ENCODE results near the gene NOTUM. TPM values are rescaled to one million over a fixed set of nuclear protein-coding genes. Genes with fewer than 3 reads are reported as not detected.

The NOTUM gene
- total RNA-seq, 4 donors from 2014 or later: 0.83 TPM; not detected in 3

DNA sequence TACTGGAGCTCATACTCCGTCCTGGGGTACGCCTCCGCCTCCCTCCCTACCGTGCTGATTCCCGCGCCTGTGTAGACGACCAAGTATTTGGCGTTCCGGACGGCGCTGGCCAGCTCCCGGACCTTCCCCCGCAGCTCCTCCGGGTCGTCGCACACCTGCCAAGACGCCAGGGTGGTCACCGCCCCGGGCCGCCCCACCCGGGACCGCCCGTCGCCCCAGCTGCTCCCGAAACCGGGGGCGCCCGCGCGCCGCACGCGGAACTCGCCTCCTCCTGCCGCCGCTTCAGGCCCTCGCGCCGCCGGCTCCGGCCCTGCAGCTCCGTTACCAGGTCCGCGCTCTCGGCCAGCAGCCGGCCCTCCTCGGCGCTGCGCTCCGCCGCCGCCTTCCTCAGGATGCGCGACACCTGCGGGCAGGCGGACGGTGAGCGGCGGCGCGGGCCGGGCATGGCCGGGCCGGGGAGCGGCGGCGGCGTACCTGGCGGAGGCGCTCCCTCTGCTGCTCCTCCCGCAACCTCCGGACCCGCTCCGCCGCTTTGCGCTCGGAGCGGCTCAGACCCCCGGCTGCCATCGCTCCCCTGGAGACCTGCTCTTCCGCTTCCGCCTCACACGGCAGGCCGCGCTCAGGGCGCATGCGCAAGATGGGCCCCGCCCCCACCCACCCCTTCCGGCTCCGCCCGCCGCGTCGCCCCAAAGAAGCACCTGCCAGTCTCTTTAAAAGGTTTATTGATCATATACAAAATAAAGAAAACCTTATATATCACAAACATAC, 43.2 kb downstream of the NOTUM start, which contains the start of gene SIRT7:
Gene SIRT7, minus strand, starts transcription at position 612 of the 768 bp plus-strand sequence. Its CDS starts 45 bp downstream, at position 567.
- Histone ChIP-seq H3K27me3 (no peaks in the 10 kb centered on the region), H3K4me1 (peaks cover 19 to 71% (median 56%) of the 10 kb centered on the region in 4 donors), H3K27ac (replicated peaks in 1 of 4) (peak within 1 kb of the TSS; percentile 69 to 87 (median 84)), H3K36me3 (peaks cover 21 to 72% (median 64%) of the 10 kb centered on the region in 4 donors), H3K9me3 (no peaks in the 10 kb centered on the region), H3K4me3 (peak within 1 kb of the TSS; percentile 82 to 100 (median 91))
- WGBS: 1% methylated on average over 41 of the region's 94 CpGs
- TF ChIP-seq POLR2AphosphoS5 (IDR thresholded peaks at IDR 0.05): peak; percentile 78 to 84
- no peak for TF ChIP-seq POLR2A (IDR thresholded peaks at IDR 0.05; ENCODE audit: low read depth)
- DNase-seq (ENCODE audit: extremely low spot score): peak; percentile 96
- intact Hi-C loops (cut with DNase I): loop anchor here (5.0 kb wide), 1 partner anchor 55 kb away; the partner anchor contains the start of gene P4HB

DNA sequence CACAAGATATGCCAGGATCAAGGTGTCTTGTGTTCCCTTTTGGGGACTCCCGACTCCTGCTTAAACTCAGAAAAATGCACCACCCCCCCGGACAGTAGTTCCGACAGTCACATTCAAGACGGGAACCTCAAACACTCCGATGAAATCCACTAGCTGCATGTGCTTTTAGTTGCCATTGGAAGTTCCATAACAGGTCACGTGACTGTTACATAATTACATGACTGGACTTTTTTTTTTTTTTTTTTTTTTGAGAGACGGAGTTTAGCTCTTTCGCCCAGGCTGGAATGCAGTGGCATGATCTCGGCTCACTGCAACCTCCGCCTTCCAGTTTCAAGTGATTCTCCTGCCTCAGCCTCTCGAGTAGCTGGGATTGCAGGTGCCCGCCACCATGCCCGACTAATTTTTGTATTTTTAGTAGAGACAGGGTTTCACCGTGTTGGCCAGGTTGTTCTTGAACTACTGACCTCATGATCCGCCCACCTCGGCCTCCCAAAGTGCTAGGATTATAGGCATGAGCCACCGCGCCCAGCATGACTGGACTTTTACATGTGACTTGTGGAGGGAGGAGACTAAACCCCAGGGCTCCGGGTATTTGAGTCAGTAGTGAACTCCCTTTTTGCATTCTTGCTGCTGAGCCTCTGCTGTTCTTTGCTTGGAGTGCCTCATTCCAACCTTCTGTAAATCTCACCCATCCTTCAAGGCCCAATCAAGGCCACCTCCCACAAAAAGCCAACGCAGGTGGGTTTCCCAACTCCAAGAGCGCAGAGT, 44.6 kb downstream of the NOTUM start:
- Histone ChIP-seq H3K27me3 (no peaks in the 10 kb centered on the region), H3K27ac (replicated peaks in 1 of 4) (no peak overlapping the region), H3K36me3 (peaks cover 12 to 72% (median 63%) of the 10 kb centered on the region in 4 donors), H3K4me3 (peak overlapping the region in 3 of 4 donors; percentile 90 to 100 (median 92)), H3K4me1 (peaks cover 20 to 68% (median 51%) of the 10 kb centered on the region in 4 donors), H3K9me3 (no peaks in the 10 kb centered on the region)
- intact Hi-C loops (cut with DNase I): loop anchor here (5.0 kb wide), 1 partner anchor 54 kb away; the partner anchor contains the start of gene P4HB
- WGBS: 73% methylated on average over 17 of the region's 21 CpGs
- TF ChIP-seq EP300 (IDR thresholded peaks at IDR 0.05) (no peak), POLR2AphosphoS5 (IDR thresholded peaks at IDR 0.05) (no peak), POLR2A (IDR thresholded peaks at IDR 0.05; ENCODE audit: low read depth) (no peak)
- TF ChIP-seq, protein P1, sequence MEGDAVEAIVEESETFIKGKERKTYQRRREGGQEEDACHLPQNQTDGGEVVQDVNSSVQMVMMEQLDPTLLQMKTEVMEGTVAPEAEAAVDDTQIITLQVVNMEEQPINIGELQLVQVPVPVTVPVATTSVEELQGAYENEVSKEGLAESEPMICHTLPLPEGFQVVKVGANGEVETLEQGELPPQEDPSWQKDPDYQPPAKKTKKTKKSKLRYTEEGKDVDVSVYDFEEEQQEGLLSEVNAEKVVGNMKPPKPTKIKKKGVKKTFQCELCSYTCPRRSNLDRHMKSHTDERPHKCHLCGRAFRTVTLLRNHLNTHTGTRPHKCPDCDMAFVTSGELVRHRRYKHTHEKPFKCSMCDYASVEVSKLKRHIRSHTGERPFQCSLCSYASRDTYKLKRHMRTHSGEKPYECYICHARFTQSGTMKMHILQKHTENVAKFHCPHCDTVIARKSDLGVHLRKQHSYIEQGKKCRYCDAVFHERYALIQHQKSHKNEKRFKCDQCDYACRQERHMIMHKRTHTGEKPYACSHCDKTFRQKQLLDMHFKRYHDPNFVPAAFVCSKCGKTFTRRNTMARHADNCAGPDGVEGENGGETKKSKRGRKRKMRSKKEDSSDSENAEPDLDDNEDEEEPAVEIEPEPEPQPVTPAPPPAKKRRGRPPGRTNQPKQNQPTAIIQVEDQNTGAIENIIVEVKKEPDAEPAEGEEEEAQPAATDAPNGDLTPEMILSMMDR (IDR thresholded peaks at IDR 0.05): no peak
- DNase-seq (ENCODE audit: extremely low spot score): no peak

DNA sequence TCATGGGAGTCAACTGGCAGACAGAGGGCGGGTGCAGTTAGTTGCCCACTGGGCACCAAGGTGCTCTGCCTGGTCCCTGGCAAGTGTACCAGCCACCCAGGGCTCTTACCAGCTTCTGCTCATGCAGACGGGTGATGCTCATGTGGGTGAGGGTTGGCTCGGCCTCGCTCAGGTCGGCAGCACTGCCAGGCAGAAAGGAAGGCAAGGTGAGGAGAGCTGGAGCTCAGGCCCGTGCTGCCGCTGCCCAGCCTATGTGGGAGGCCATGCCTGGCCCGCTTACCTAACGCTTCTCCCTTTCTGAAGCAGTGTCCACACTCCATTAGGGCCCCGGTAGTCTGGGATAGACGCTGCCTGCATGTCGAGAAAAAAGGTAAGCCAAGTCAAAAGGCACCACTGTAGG, 45.7 kb downstream of the NOTUM start:
- peaks cover 23 to 64% (median 45%) of the 10 kb centered on the region in 4 donors for H3K4me1 ChIP-seq
- no peaks in the 10 kb centered on the region for H3K9me3 ChIP-seq
- no peak for DNase-seq (ENCODE audit: extremely low spot score)
- 88% methylated on average over 8 of the region's 12 CpGs for WGBS
- peaks cover 12 to 61% (median 54%) of the 10 kb centered on the region in 4 donors for H3K36me3 ChIP-seq
- TF ChIP-seq, protein P1 (IDR thresholded peaks at IDR 0.05): no peak
- TF ChIP-seq POLR2AphosphoS5 (IDR thresholded peaks at IDR 0.05) (no peak), POLR2A (IDR thresholded peaks at IDR 0.05; ENCODE audit: low read depth) (no peak), EP300 (IDR thresholded peaks at IDR 0.05) (no peak)
- no peaks in the 10 kb centered on the region for H3K27me3 ChIP-seq
- H3K27ac ChIP-seq (replicated peaks in 1 of 4): no peak overlapping the region
- no peak overlapping the region for H3K4me3 ChIP-seq
- intact Hi-C loops (cut with DNase I): loop anchor here (5.0 kb wide), 1 partner anchor 53 kb away; the partner anchor contains the start of gene P4HB

DNA sequence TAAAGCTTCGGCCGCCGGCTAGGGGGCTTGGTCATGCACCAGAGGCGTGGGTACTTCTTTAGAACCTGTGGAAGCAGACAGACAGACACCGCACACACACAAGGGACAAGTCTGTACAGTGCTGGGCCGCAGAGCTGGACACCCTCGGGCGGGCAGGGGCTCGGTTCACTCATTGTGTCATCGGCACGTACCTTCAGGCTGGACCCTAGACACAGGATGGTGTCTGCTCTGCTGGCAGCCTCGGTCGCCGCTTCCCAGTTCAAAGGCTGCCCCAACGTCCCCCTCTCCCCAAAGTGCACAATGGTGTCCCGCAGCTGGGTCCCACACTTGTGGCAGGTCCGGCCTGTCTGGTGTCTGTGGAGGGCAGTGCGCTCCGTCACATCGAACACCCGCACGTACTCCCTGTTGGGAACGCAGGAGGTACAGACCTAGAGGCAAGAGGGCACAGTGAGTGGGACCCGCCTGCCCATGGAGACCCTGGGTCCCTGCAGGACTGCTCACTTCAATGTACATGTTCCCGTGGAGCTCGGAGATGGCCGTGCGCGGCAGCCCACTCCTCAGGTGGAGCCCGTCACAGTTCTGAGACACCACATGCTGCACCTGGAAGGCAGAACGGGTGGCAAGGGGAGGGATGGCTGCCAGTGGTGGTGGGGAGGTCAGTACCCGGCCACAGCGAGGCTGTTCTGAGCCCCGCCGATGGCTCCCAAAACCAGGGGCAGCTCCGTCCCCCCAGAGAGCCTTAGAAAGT, 46.7 kb downstream of the NOTUM start:
- Histone ChIP-seq H3K4me3 (no peak overlapping the region), H3K36me3 (peaks cover 12 to 51% (median 45%) of the 10 kb centered on the region in 4 donors), H3K9me3 (no peaks in the 10 kb centered on the region), H3K4me1 (peaks cover 30 to 64% (median 48%) of the 10 kb centered on the region in 4 donors), H3K27ac (replicated peaks in 1 of 4) (no peak overlapping the region), H3K27me3 (no peaks in the 10 kb centered on the region)
- no peak for TF ChIP-seq EP300 (IDR thresholded peaks at IDR 0.05)
- no peak for TF ChIP-seq POLR2AphosphoS5 (IDR thresholded peaks at IDR 0.05)
- TF ChIP-seq, protein P1 (IDR thresholded peaks at IDR 0.05): no peak
- TF ChIP-seq POLR2A (IDR thresholded peaks at IDR 0.05; ENCODE audit: low read depth): no peak
- intact Hi-C loops (cut with DNase I): no loop called here
- no peak for DNase-seq (ENCODE audit: extremely low spot score)
- WGBS: 94% methylated on average over 12 of the region's 36 CpGs

Measured in esophagus muscularis mucosa (tissue), 4 donors.